COLO829 (cell line): ENCODE measurements around the gene EXOC6B.

Source experiments
- DNase-seq: peaks from one replicate; pipeline ENCODE4 v3.0.0; 2012; ENCODE audit warnings: low spot score

The EXOC6B gene

GRCh38 chr2:72825257-72826155, at the start of gene EXOC6B:
TSS of gene EXOC6B (minus strand) at chr2:72826033.
- peak; percentile 94 for DNase-seq

DNA sequence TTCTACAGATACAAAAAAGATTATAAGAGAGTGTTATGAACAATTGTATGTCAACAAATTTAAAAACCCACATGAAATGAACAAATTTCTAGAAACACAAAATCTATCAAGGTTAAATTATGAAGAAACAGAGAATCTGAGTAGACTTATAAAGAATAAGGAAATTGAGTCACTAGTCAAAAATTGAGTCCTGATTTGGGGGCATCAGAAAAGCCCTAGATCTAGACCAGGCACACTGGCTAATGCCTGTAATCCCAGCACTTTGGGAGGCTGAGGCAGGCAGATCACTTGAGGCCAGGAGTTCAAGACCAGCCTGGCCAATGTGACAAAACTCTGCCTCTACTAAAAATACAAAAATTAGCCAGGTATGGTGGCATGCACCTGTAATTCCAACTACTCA, 46.0 kb upstream of the EXOC6B start:
- DNase-seq, result no peak

- DNase-seq, result no peak
These were observed 45.2 kb upstream of the EXOC6B start for GRCh38 chr2:72871060-72871459.

DNA sequence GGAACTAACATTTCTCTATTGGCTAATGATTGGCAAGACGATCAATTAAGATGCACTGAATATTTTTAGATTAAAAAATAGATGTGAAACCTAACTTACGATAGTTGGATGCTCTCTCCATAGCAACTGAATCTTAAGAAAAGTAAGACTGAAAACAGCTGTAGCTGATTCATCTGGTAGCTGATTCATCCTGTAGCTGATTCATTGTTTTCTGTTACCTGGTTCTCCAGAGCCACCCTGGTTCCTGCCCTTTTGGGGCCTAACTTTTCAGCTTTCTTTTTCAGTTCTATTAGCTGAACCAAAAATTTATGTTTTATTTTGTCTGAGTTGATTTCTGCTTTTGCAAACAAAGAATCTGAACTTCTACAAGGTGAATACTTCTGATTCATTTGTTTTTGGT, 38.7 kb upstream of the EXOC6B start:
- DNase-seq, result no peak

DNA sequence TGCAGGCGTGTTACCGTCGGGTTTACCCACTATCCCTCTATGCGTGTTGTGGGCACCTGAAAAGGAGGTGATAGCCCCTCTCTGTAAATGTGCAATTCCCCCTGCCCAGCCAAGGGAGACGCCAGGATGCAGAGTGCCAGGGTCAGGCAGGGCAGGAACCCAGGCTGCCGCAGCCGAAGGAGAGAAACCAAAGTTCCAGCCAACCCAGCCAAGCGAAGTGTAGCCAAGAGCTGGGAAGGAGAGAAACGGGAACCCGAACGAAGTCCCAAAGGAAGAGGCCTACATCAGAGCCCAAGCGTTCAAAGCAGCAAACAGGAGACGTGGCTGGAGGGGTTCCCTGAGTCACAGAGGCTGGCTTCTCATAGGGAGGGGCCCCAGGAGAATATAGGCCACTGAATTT, 37.2 kb upstream of the EXOC6B start:
- no peak for DNase-seq

DNA sequence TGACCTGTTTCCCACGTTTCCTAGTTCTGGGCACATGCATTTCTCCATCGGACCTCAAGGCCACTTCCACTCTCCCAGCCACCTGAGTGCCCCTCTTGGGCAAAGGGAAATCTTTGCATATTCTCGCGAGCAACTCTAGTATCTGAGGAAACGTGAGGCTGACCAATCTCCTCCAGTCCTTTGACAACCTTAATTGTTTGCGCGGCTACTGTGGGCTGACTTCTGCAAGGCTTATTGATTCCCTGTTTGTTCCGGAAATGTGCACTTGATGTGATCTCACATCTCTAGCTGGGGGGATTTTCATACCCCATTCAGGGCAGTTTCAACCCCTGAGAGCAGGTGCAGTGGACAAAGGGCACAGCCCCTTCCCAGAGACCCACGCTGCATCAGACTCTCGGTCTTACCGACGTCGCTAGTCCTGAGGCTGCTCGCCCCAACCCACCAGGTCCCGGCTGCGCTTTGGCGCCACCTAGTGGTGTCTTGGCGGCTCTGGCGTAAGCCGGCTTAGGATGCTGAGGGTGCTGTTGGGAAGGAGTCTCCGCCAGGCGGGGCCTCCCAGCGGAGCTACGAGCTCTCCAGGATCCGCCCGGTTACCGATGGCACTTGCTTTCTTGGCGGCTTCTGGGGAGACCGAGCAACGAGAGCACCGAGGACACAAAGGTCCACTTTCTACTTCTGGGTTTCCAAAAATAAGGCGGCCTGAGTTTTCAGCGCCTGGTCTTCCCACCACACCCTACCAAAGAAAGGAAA, 36.6 kb upstream of the EXOC6B start:
- DNase-seq, result peak; percentile 91

- DNase-seq, result peak; percentile 45
These were observed 34.0 kb upstream of the EXOC6B start for GRCh38 chr2:72859831-72860262.

DNA sequence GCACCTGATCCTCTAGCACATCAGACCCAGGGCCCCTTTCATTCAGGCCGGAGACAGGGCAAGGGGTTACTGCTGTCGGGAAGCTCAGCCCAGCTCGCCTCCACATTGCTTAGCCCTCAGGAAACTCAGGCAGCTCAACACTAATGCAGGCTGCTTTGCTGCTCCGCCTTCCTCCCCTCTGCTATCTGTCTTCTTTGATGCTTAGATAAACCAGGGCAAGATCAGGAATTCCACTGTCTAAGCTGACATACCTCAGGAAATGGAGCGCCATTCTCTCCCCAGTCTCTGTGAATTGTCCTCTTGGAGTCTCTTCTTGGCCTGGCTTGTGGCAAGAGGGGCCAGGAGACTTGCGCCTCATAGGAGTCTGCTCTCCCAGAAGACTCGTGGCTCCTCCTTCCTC, 25.5 kb upstream of the EXOC6B start:
- DNase-seq, result no peak

- DNase-seq, result no peak
These were observed 23.3 kb upstream of the EXOC6B start for GRCh38 chr2:72849138-72849462.

GRCh38 chr2:72848436-72849137, 22.8 kb upstream of the EXOC6B start:
- no peak for DNase-seq

- no peak for DNase-seq
These were observed 21.9 kb upstream of the EXOC6B start for GRCh38 chr2:72847534-72848315.

- no peak for DNase-seq
These were observed 20.6 kb upstream of the EXOC6B start for GRCh38 chr2:72846171-72847095.

DNA sequence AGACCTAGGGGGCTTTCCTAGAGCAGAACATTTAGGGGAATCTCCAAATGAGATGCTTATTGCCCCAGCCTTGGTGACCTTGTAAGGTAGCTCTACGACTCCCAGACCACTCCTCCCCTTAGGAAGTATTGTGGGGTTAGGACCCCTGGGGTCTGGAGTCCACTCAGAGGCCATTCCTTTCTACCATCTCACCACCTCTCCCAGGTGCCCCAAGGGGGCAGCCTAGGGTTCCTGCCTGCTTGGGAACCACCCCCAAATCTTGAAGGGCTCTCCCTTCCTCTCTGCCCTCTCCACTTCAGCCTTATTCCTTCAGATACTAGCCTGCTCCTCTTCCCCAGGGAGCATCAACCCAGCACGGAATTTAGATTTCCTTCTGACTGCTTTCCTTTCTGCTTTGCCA, 17.5 kb upstream of the EXOC6B start:
- no peak for DNase-seq

DNA sequence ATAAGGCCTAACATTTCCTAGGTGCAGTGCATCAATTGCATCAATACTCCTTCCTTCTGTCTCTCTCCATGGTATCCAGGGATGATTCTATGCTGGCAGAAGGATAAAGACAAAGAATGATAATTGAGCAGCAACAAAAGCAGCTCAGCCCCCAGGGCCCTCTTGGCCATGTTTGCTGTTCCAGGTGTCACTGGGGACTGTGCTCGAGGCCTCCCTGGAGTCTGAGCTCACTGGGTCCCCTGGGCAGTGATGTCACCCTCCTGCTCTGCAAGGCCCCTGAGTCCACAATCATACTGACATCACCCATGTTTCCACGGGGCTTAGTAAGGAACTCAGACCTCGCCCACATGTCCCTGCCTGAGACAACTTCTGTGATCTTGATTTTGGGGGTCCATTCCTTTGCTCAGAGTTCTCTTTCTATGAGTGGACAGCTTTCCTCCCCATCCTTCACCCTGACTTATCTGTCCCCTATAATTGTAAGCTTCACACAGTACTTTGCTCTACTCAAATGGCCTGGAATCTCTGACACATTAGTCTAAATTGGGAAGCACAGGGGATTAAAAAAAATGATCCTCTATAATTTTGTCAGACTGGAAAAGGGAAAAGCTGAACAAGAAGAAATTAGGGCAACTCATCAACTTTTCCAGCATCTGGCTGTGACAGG, 15.8 kb upstream of the EXOC6B start:
- DNase-seq, result no peak

GRCh38 chr2:72840066-72840465, 14.2 kb upstream of the EXOC6B start:
- no peak for DNase-seq

GRCh38 chr2:72837171-72837570, 11.3 kb upstream of the EXOC6B start:
- DNase-seq, result no peak

GRCh38 chr2:72835403-72835802, 9.6 kb upstream of the EXOC6B start:
- DNase-seq, result no peak

DNA sequence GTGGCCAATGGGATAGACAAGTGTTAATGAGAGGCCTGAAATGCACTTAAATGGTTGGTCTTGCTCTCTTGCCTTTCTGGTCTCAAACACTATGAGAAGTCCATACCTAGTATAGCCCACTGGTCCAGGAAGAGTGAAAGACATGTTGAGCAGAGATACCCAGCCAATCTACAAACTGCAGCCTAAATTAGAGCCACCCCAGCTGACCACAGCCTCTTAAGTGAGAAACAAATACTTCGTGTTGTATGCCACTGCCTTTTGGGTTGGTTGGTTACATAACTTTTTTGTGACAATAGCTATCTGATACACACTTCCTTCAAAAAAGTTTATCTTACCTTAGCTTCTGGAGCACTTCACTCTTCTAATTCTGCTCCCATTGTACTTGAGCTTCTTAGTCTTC, 8.8 kb upstream of the EXOC6B start:
- DNase-seq, result no peak

DNA sequence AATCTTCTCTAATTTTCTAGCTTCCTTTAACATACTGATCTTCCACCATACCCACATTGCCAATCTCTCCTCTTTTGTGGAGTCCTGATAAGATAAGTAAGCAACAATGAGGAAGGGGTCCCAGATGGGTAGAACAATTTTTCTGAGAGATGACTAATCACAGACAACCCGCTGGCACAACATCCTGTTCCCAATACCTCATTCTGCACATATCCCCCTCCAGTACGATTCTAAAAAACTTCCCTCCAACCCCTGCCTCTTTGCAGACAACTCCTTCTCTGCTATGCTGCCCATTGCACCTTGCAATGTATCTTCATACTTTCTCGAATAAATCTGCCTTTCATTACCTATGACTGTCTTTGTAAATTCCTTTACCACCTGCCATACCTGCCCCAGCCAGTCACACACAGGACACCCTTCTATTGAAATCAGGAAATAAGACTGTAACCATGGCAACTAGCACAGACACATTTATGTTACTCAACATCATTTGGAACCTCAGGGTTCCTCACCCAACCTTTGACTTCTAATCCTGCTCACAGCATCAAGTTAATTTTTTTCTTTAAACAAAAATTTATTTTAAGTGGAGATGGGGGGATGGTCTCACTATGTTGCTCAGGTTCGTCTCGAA, 7.4 kb upstream of the EXOC6B start:
- no peak for DNase-seq

- no peak for DNase-seq
These were observed 4.4 kb upstream of the EXOC6B start for GRCh38 chr2:72830273-72830672.
